Glomerular endothelial cell (primary cell): ENCODE data around the gene VEGFC. TPM values are rescaled to one million over a fixed set of nuclear protein-coding genes. Genes with fewer than 3 reads are reported as not detected.

Experiments used
- DNase-seq: peaks from one replicate; pipeline ENCODE4 v3.0.0-alpha.2; 2011; ENCODE audit warnings: low read depth, low spot score; ENCODE audit errors: extremely low read depth
- total RNA-seq: library from RNA; depleted of rRNA; stranded (reverse); fragments of >200 nt; gene quantifications from 2 replicates; pipeline ENCODE4 v1.2.3, GENCODE V29; 2015

VEGFC gene
- total RNA-seq, 1 donor from 2014 or later: 35.1 TPM

- DNase-seq: no peak
These were observed 25.5 kb downstream of the VEGFC start for GRCh38 chr4:176767183-176767582.

- DNase-seq: no peak
These were observed 29.9 kb downstream of the VEGFC start for GRCh38 chr4:176762661-176763308.

DNA sequence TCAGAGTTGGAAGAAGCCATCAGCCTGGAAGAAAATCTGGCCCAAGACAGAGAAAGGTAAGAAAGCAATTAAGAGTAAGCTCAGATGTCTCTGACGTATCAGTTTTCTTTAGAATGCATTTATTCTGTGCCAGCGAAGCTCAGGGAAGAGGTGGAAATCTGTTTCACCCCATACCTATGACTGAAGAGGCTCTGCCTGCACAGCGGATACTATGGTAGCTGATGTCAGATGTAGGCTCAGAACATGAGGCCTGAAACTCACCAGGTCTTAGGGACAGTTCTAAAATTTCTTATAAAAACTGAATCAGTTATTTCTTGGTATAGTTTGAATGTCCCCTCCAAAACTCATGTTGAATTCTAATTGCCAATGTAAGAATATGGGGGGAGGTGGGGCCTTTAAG is 30.9 kb downstream of the VEGFC start:
- DNase-seq: no peak

- no peak for DNase-seq
These were observed 32.3 kb downstream of the VEGFC start for GRCh38 chr4:176760471-176760870.

GRCh38 chr4:176758731-176759130 is 34.0 kb downstream of the VEGFC start:
- no peak for DNase-seq

DNA sequence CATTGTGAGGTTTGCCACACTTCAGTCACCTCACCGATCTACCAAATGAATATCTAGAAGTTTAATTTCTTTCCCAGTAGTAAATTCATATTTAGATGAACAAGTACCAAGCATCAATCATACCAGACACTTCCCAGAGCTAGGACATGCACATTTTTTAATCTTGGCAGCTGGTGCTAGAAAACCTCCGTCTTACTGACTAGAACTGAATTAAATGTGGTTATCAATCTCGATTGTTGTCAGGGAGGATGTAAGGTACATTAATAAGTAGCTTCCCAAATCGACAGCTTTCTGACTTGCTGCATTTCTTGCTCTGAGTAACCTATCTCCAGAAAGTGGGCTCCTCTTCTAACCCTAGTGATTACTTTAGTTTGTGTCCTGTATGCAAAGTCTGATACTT is 34.4 kb downstream of the VEGFC start:
- no peak for DNase-seq

DNA sequence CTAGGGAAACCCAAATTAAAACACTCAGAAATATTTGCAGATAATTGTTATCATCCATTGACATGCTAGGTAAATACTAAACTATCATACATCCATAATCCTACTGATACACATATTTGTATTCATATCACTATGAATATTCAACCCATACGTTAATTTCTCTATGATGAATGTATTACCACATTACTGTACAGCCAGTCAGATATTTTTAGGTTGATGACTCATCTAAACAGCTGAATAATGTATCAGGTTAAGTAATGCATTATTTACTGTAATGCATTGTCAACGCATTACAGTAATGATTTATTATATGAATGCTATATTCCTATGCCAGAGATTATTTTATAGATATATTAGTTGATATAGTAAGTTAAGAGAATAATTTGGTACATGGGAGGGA is 37.1 kb downstream of the VEGFC start:
- DNase-seq: no peak

DNA sequence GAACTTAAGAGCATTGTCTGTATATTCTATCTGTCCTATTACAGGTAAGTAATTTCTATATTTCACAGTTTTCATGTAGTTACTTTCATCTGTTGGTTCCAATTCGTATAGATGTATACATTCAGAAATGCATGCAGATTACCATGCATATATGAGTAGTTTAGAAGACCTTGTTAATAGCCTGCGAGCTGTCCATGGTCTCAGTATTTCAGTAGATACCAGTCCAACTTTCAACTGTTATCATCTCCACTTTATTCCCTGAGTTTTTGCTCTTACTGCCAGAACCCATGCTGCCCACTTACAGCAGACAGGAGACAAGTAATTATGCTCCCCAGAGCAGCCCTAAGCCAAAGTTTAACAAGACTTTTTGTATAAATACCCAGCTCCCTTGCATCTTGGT is 37.7 kb downstream of the VEGFC start:
- no peak for DNase-seq

GRCh38 chr4:176753049-176753448 is 39.7 kb downstream of the VEGFC start:
- DNase-seq: no peak

DNA sequence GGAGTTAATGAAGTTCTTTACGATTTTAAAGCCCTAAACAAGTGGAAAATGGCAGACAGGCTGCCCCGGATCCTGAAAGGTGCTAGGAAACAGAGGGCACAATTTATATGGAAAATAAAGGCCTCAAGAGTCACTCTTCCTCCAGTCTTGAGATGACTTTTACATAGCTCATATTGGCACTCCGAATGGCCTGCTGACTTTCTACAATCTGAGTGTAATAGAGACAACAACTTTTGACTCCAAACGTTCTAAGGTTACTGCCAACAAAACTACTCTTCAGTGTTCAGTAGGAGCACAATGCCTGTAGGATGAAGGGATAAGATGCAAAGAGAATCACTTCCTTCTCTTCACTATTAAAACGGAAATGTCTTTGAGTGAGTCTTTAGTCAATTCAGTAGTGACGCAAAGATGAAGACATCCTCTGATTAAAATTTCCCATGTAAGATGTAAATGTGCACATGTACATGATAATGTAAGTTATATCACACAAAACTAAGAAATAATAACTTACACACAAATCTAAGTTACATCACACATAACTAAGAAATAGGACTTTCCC is 40.5 kb downstream of the VEGFC start:
- DNase-seq: no peak

DNA sequence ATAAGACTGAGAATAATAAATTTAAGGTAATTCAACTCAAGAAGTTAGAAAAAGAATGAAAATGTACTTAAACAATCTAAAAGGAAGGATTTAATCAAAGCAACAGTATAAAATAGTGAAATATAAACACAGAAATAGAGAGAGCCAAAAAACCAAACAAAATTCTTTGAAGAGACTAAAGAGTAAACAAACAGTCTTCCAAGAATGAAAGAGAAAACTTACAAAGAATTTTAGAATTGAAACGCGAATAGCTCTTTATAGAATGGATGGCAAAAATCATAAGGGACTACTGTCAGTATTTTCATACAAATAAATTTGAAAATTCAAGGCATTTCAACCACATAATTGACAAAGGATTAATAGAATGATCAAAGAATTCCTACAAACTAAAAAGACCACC is 41.7 kb downstream of the VEGFC start:
- DNase-seq: no peak

GRCh38 chr4:176746846-176747245 is 45.9 kb downstream of the VEGFC start:
- DNase-seq: no peak

- no peak for DNase-seq
These were observed 46.8 kb downstream of the VEGFC start for GRCh38 chr4:176745902-176746301.

DNA sequence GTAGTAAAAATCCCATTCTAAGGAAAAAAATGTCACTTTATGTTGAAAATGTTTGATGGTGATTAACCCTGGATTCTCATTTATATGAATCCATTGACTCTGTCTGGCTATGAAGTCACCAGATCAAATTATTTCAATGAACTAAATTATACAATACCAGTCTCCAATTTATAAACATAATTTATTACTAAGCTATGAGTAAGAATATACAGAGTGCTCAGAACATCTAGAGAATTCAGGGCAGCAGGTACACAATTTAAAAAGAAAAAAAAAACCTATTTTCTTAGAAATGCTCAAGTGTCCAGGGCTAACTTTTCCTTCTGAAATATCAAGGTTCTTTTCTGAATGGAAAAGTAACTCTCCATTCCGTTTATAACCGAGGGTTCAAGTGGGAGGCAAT is 48.6 kb downstream of the VEGFC start:
- no peak for DNase-seq

GRCh38 chr4:176742211-176742610 is 50.5 kb downstream of the VEGFC start:
- DNase-seq: no peak

- DNase-seq: no peak
These were observed 51.5 kb downstream of the VEGFC start for GRCh38 chr4:176741253-176741652.

- no peak for DNase-seq
These were observed 57.4 kb downstream of the VEGFC start for GRCh38 chr4:176735300-176735699.

- no peak for DNase-seq
These were observed 58.3 kb downstream of the VEGFC start for GRCh38 chr4:176734461-176734860.

- no peak for DNase-seq
These were observed 63.2 kb downstream of the VEGFC start for GRCh38 chr4:176729489-176729888.

DNA sequence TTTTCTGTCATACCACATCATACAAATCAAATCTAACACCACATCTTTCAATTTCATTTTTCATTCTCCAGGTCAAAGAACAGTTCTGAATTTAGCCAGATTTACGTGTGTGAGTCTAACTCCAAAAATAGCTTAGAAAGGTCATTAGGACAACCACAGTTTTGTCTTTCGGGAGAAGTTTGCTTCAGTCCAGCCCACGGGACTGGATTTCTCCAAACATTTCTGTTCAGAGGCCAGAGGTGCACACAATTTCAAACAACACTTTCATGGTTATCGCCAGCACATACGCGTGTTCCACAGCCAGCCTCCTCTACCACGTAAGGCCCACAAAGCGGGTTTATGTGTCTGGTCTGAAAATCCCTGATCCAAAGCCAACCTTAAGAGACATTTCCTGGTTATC is 65.9 kb downstream of the VEGFC start:
- no peak for DNase-seq

GRCh38 chr4:176721459-176721858 is 71.3 kb downstream of the VEGFC start:
- no peak for DNase-seq

DNA sequence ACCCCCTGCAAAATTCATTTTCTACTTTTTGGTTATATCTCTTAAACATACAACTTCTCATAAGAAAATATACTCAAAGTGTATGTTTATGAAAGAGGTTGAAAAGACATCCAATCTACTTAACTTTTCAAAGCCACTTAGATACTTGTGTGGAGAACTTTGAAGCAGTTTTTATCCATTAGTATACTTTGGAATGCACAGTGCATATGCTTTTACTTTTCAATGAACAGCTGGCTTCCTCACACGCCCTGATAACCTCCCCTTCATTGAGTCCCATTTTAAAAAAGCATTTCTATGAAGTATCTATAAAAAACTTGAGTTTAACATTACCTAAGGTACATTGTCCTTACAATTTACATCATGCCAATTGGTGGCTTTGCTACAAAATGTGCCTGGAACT is 73.8 kb downstream of the VEGFC start:
- no peak for DNase-seq

DNA sequence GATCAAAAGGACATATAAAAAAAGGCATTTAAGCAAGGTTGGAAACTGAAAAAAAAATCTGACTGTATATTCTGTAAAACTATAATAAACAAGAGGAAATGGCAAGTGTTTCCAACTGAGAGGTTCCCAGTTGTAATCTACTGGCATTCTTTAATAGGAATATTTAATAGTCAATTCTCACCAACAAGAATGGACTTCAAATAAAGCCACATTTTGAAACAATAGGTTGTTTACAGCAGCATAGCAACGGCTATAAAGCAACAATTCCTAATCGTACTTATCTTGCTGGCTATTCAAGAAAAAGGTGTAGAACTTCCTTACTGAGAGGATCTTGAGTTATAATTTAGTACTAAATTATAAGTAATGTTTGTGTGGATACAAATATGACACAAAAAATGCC is 75.5 kb downstream of the VEGFC start:
- DNase-seq: no peak
